Heart left ventricle (tissue), 16 donors: ENCODE measurements around the gene AQP6. TPM values are rescaled to one million over a fixed set of nuclear protein-coding genes. Genes with fewer than 3 reads are reported as not detected.

ENCODE experiments used
- ATAC-seq, 4 donors: fragments of 200-7000 bp; cut with Tn5 transposase; one replicate each; pipeline ENCODE4 v1.9.1; 2020 to 2022; ENCODE audit warnings: moderate library complexity in 4 of 4, mild to moderate bottlenecking in 3 of 4, moderate number of reproducible peaks in 1 of 4
- DNase-seq, 5 donors: peaks; one replicate each; pipeline ENCODE4 v3.0.0-alpha.2; 2020
- H3K27ac ChIP-seq, 12 donors: fragments of 200-600 bp; sonication (generic) in 4 of 12; one replicate each; pipeline versions ENCODE4 v1.5.0 to v1.8.0; 2016 to 2022; ENCODE audit warnings: mild to moderate bottlenecking in 2 of 12
- H3K27me3 ChIP-seq, 9 donors: fragments of 200-600 bp; sonication (generic) in 2 of 9; one replicate each; pipeline versions ENCODE4 v1.5.1 to v1.8.0; 2016 to 2022; ENCODE audit warnings: mild to moderate bottlenecking in 3 of 9
- H3K36me3 ChIP-seq, 9 donors: fragments of 200-600 bp; sonication (generic) in 2 of 9; one replicate each; pipeline versions ENCODE4 v1.5.0 to v1.8.0; 2018 to 2022; ENCODE audit warnings: mild to moderate bottlenecking in 2 of 9
- H3K4me1 ChIP-seq, 12 donors: fragments of 200-600 bp; sonication (generic) in 4 of 12; one replicate each; pipeline versions ENCODE4 v1.5.0 to v1.8.0; 2016 to 2022; ENCODE audit warnings: mild to moderate bottlenecking in 3 of 12
- H3K4me3 ChIP-seq, 12 donors: fragments of 200-600 bp; sonication (generic) in 4 of 12; one replicate each; pipeline versions ENCODE4 v1.5.0 to v1.8.0; 2017 to 2022; ENCODE audit warnings: mild to moderate bottlenecking in 9 of 12, moderate library complexity in 4 of 12
- H3K9me3 ChIP-seq, 12 donors: fragments of 200-600 bp; sonication (generic) in 4 of 12; one replicate each; pipeline versions ENCODE4 v1.5.0 to v1.8.0; 2016 to 2022; ENCODE audit warnings: mild to moderate bottlenecking in 1 of 12
- POLR2A ChIP-seq, 2 donors: fragments of 450-650 bp; IDR thresholded peaks; one replicate each; pipeline ENCODE4 v1.6.1; 2017; ENCODE audit warnings: antibody characterized with exemption in 2 of 2, mild to moderate bottlenecking in 2 of 2, moderate library complexity in 2 of 2
- WGBS, 4 donors: extraction: QIAGEN DNeasy Blood & Tissue Kit in 2 of 4; methylation state at CpG; one replicate each; pipeline versions ENCODE4 v1.1.5 to v1.1.7; 2013 to 2018; 5-methylcytosine and 5-hydroxymethylcytosine counted together
- intact Hi-C, 10 donors: fragments of 100-400 bp; cut with DNase I; formaldehyde crosslinking; loops; one replicate each; pipeline versions ENCODE4 v1.11.1 to v1.14.2; 2022
- polyA plus RNA-seq, 2 donors: library from polyadenylated mRNA; stranded (reverse); fragments of 200-250 nt; gene quantifications; one replicate each; pipeline ENCODE4 v1.2.3, GENCODE V29; 2013
- total RNA-seq, 9 donors: library from RNA; depleted of rRNA in 2 of 9; stranded (reverse); fragments of >200 nt in 2 of 9; fragmentation: NEBNext Ultra II Directional in 3 of 9; extraction: Animal tissue kit (Norgen Biotek cat#: 25700) in 3 of 9; gene quantifications; one replicate each; pipeline versions ENCODE4 v1.1.0 to v1.2.4, GENCODE V29; 2016 to 2023
- TF ChIP-seq, protein P1 (sequence below), 12 donors: fragments of 200-600 bp; sonication (generic) in 4 of 12; IDR thresholded peaks; one replicate each; pipeline versions ENCODE4 v1.5.0 to v1.8.0; 2018 to 2022; ENCODE audit warnings: antibody characterized with exemption in 12 of 12, mild to moderate bottlenecking in 5 of 12
- donor health status: ischemic (EF 13 %, LVEDD 7.1; RV severe dilation, severe dysfunction).
- donor health status: healthy with polysubstance abuse.
- donor health status: DM: no; HTN: yes; CAD: no.
- donor health status: DM: no; HTN: no; CAD: no.
- donor health status: ischemic (EF 25% LVEDD 6.9; RV normal size, moderate dysfunction).
- donor health status: ischemic (EF 25% LVEDD 5.7; RV mildly dilated, moderate dysfunction).
- donor health status: healthy.
- donor health status: DM: yes; HTN: yes; CAD: no.
- donor health status: ischemic (EF 35%, LVEDD 5.7; RV mildly dilated, moderate dysfunction).
- donor health status: nonischemic (EF 11% LVEDD 7.7; RV severe dilation, severe dysfunction).
- donor health status: DM: yes; HTN: yes; CAD: no.
- donor health status: PGD.
- donor health status: ischemic (EF 29% LVEDD 5.4; RV normal size, mild dysfunction).
- donor health status: nonischemic (EF 23%, LVEDD 6.1; RV moderate dilation, normal function).

The AQP6 gene
- total and polyA plus RNA-seq, 11 donors, result 0.04 TPM; not detected in 9

DNA sequence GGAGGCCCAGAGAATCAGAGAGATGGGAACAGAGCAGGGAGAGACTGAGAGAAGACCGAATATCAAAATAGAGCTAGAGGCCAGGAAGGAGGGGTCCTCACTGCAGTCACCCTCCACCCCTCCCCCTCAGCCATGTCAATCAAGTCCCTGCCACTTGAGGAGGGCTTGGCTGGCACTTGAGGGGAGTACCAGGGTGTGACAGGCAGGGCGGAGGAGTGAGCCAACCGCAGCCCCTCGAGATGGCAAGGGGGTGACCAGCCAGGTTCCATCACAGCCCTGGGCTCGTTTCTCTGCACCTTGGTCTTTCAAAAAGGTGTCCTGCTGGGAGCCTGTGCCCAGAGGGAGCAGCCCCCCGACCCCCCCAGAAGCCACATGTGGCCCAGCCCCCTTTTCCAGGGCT lies 6.9 kb upstream of the AQP6 start:
- DNase-seq (no peak), ATAC-seq (no peak)
- intact Hi-C loops, result loop anchor here (2.0 to 10.0 kb wide), 10 partner anchors 86 to 219 kb away; partner anchors contain the start of gene ASIC1 (in 2 of the 10)
- TF ChIP-seq, protein P1, sequence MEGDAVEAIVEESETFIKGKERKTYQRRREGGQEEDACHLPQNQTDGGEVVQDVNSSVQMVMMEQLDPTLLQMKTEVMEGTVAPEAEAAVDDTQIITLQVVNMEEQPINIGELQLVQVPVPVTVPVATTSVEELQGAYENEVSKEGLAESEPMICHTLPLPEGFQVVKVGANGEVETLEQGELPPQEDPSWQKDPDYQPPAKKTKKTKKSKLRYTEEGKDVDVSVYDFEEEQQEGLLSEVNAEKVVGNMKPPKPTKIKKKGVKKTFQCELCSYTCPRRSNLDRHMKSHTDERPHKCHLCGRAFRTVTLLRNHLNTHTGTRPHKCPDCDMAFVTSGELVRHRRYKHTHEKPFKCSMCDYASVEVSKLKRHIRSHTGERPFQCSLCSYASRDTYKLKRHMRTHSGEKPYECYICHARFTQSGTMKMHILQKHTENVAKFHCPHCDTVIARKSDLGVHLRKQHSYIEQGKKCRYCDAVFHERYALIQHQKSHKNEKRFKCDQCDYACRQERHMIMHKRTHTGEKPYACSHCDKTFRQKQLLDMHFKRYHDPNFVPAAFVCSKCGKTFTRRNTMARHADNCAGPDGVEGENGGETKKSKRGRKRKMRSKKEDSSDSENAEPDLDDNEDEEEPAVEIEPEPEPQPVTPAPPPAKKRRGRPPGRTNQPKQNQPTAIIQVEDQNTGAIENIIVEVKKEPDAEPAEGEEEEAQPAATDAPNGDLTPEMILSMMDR (IDR thresholded peaks at IDR 0.05), result no peak
- TF ChIP-seq POLR2A (IDR thresholded peaks at IDR 0.05), result no peak
- Histone ChIP-seq H3K36me3 (no peaks in the 10 kb centered on the region), H3K27ac (no peak overlapping the region), H3K9me3 (no peaks in the 10 kb centered on the region), H3K4me1 (peaks cover 0 to 28% (median 12%) of the 10 kb centered on the region in 12 donors), H3K27me3 (peaks cover 0 to 55% (median 13%) of the 10 kb centered on the region in 9 donors), H3K4me3 (no peak overlapping the region)
- WGBS, 4 donors, result 71 to 80% (median 76%) methylated on average over 6 of the region's 6 CpGs

DNA sequence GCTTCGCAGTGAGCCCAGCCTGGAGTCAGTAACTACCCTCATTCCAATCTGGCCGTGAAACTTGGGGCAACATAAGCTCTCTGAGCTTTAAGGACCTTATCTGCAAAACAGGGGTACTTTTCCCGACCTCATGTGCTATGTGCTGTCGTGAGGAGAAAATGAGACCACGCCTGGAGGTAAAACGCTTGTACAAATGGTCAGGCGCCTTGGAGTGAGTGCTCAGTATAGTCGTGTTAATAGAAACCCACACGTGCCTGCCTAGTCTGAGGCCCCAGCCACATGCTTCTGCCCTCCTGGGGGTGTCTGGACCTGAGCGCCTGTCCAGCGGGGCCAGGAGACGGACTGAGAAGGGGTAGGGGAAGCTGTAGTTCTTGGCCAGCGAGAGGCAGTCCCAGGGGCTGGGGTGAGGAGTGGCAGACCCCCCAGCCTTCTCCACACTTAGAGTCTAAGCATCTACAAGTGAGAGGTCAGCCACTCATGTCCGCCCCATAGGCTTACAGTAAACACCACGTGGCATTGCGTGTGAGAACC lies 6.2 kb upstream of the AQP6 start:
- Histone ChIP-seq H3K4me1 (peaks cover 0 to 22% (median 12%) of the 10 kb centered on the region in 12 donors), H3K27me3 (peaks cover 0 to 48% (median 7%) of the 10 kb centered on the region in 9 donors), H3K9me3 (no peaks in the 10 kb centered on the region), H3K4me3 (no peak overlapping the region), H3K27ac (no peak overlapping the region), H3K36me3 (no peaks in the 10 kb centered on the region)
- intact Hi-C loops, result loop anchor here (1.0 to 10.0 kb wide), 12 partner anchors 86 to 218 kb away; partner anchors contain the start of gene ASIC1 (in 2 of the 10)
- WGBS, 4 donors, result 36 to 49% (median 43%) methylated on average over 14 to 16 of the region's 16 CpGs
- ATAC-seq (no peak), DNase-seq (no peak)
- TF ChIP-seq, protein P1 (IDR thresholded peaks at IDR 0.05), result no peak
- TF ChIP-seq POLR2A (IDR thresholded peaks at IDR 0.05), result no peak

DNA sequence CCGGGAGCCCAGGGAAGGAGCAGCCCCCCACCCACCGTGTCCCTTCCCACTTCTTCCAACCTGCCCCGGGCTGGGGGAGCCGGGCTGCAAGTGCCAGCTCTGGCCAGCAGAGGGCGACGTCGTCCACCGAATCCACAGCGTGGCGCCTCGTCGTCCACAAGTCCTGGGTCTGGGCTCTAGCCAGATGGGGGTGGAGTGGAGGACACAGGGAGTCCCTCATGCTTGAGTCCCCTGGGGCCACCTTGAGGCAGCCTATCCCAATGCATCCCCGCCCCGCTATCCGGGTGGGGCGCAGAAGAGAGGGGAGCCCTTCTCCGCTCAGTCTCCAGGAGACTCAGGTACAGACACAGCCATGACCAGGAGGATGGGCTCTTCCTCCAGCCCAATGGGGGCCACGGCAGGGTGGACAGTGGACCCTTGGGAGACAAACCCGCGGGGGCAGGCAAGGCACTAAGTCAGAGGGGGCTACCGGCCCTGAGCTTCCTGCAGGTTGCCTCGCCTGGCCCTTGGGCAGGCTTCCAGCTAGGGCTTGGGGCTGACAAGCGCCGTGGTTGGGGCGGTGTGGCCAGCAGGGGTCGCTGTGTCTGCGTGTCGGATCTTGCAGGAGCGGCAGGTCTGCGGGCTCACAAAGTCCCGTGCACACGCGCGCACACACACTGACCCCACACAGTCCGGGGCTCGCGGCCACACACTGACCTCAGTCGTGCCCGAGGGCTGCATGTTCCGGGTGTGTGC lies 5.5 kb upstream of the AQP6 start:
- H3K4me1 ChIP-seq, result peaks cover 0 to 22% (median 12%) of the 10 kb centered on the region in 12 donors
- intact Hi-C loops, result loop anchor here (1.0 to 10.0 kb wide), 12 partner anchors 85 to 218 kb away; partner anchors contain the start of gene ASIC1 (in 2 of the 10)
- no peak for TF ChIP-seq POLR2A (IDR thresholded peaks at IDR 0.05)
- TF ChIP-seq, protein P1 (IDR thresholded peaks at IDR 0.05), result peak; percentile 63 to 89 (median 76)
- peak overlapping the region in 11 of 12 donors; percentile 6 to 50 (median 37) for H3K4me3 ChIP-seq
- no peaks in the 10 kb centered on the region for H3K36me3 ChIP-seq
- peaks cover 0 to 44% (median 7%) of the 10 kb centered on the region in 9 donors for H3K27me3 ChIP-seq
- no peaks in the 10 kb centered on the region for H3K9me3 ChIP-seq
- DNase-seq, result peak; percentile 86 to 95 (median 90)
- H3K27ac ChIP-seq, result no peak overlapping the region
- peak; percentile 61 to 84 (median 78) for ATAC-seq
- 2 to 4% (median 2%) methylated on average over 13 to 40 of the region's 40 CpGs for WGBS, 4 donors

DNA sequence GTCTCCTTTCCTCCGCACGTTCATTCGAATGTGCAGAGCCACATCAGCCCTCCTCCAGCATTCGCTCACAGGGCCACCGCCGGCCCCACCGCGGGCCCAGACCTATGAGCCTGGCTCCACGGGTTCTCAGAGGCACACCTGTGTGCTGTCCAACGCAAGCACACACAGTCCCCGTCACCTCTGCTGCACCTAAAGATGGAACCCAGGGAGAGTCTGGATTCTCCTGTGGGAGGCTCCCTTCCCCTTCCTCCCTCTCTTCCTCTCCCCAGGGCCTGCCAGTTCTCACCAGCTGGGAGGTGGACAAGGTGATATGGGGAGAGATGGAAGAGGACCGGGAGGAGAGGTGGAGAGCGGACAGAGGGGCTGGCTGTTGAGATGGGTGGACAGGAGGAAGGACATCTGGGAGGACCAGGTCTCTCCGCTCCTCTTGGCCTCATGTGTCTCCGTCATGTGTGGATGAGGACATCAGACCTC lies 4.9 kb upstream of the AQP6 start:
- H3K27me3 ChIP-seq, result peaks cover 0 to 41% (median 7%) of the 10 kb centered on the region in 9 donors
- H3K36me3 ChIP-seq, result no peaks in the 10 kb centered on the region
- no peak for DNase-seq
- peak overlapping the region in 9 of 12 donors; percentile 23 to 50 (median 38) for H3K4me3 ChIP-seq
- no peak for TF ChIP-seq POLR2A (IDR thresholded peaks at IDR 0.05)
- TF ChIP-seq, protein P1 (IDR thresholded peaks at IDR 0.05), result no peak
- intact Hi-C loops, result loop anchor here (1.0 to 10.0 kb wide), 13 partner anchors 84 to 217 kb away; partner anchors contain the start of gene ASIC1 (in 2 of the 10)
- no peaks in the 10 kb centered on the region for H3K9me3 ChIP-seq
- no peak overlapping the region for H3K27ac ChIP-seq
- 34 to 46% (median 40%) methylated on average over 10 to 15 of the region's 15 CpGs for WGBS, 4 donors
- no peak for ATAC-seq
- peaks cover 0 to 18% (median 9%) of the 10 kb centered on the region in 12 donors for H3K4me1 ChIP-seq
